HG02943 (cell line): ENCODE data around the gene RPS14.
"Not testable (repeated sequence)": the region's sequence is repeated elsewhere in the genome, so short reads cannot be mapped to it uniquely, and the experiment has no call there.

Source experiments
- ATAC-seq: cut with Tn5 transposase; IDR thresholded peaks from one replicate; pipeline ENCODE4 v1.9.1; 2021; ENCODE audit warnings: mild to moderate bottlenecking, low read depth, moderate library complexity; ENCODE audit not compliant: unreplicated experiment

RPS14 gene

DNA sequence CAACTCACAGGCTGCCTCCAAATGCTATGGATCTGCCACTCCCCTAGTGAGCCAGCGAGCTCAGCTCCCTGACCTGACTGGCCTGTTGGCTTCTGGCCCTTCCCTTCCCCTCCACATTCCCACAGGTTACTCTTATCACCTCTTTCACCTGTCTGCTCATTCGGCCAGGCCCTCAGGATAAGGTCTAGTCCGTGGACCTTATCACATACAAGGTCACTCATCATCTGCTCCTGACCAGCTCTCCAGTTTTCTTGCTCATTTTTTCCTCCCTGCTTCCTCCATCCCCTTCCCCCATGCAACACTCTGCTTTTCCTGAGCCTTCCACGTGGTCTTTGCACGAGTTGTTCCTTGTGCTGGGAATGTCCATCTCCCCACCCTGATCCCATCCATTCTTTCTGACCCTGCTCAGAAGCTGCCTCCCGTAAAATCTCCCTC lies 32.5 kb upstream of the RPS14 start:
- ATAC-seq: no peak

DNA sequence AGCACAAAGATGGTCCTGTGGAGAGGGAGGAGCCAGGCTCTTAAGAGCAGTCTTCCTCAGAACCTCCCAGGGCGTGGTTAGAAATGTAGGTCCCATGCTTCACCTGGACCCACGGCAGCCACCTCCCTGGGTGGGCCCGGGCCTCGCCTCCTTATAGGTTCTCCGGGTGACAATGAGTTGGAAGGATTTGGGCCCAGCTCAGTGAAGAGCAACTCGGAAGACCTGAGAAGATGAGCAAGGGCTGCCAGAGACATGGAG lies 32.1 kb upstream of the RPS14 start:
- no peak for ATAC-seq

DNA sequence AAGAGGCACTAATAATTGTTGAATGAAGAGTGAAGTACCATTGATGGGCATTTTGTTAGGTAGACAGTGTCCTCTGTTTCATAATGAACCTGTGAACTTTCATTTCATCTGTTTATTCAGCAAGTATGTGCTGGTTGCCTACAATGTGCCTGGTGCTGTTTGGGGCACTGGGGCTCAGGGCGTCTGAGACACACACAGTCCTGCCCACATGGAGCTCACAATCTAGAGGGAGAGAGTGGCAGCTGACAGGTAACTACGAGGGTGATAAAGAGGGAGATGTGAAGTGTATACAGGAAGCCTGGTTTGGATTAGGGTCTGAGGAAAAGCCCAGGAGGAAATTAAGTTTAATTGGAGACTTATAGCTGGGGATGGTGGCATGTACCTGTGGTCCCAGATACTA lies 29.9 kb upstream of the RPS14 start:
- no peak for ATAC-seq

DNA sequence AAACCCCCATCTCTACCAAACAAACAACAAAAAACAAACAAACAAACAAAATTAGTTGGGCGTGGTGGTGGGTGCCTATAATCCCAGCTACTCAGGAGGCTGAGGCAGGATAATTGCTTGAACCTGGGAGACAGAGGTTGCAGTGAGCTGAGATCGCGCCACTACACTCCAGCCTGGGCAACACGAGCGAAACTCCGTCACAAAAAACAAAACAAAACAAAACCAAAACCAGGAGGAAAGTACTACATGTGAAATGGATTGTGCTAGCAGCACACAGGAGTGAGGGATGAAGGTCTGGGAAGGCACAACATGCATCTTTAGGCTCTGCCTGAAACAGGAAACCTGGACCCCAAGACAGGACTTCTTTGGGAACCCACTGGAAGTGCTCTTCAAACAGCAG lies 27.0 kb upstream of the RPS14 start:
- ATAC-seq: not testable (repeated sequence)

DNA sequence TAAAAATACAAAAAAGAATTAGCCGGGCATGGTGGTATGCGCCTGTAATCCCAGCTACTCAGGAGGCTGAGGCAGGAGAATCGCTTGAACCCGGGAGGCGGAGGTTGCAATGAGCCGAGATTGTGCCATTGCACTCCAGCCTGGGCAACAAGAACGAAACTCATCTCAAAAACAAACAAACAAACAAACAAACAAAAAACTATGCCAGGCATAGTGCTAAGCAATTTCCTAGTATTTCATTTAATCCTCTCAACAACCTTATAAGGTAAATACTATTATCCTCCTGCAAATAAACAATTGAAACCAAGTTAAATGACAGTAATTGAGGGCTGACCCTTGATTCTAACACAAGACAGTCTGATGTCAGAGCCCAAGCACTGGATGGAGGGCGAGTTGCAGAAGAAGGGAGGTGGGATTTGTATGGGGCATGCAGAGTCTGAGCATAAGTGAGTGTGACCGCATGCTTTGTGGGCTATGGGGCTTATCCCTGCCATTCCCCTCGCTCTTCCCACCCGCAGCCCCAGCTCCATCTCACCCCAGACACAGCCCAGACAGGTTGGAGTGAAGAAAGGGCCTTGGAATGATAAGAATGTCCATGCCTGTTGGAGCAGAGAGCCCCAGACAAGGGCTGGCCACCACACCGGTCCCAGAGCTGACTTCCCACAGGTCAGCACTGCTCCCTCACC lies 24.3 kb upstream of the RPS14 start:
- ATAC-seq: no peak

DNA sequence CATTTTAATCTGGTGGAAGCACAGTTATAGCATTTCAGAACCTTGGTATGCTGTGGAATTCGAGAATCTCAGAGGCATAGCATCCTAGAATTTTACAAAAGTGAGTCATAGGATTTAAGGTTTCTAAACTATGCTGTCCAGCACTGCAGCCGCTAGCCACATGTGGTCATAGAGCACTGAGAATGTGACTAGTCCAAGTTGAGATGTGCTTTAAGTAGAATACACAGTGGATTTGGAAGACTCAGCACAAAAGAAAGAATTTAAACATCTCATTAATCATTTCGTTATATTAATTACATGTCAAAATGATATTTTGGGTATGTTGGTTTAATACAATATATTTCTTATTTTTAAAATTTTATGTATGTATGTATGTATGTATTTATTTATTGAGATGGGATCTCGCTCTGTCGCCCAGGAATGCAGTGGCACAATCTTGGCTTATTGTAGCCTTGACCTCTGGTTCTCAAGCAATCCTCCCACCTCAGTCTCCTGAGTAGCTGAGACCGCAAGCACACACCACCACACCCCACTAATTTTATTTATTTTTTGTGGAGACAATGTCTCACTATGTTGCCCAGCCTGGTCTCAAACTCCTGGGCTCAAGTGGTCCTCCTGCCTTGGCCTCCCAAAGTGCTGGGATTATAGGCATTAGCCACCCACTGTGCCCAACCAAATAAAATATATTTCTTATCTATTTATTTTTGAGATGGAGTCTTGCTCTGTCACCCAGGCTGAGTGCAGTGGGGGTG lies 20.4 kb upstream of the RPS14 start:
- no peak for ATAC-seq

DNA sequence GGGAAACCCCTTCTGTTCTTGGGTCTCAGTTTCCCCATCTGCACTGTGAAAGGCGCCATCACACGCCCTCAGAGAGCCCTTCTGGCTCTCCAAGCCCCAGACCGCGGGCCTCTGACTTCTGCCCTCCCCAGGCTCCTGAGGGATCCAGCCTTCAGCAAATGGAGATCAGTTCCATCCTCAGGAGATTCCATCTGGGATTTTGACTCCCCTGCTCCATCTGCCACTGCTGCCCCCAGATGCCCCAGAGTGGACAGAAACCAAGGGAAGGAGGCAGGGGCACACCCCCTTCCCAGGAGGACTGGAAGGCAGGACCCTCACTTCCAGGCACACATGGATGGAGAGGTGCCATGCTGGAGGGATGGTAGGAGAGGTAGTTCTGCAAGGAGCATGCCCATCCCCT lies 18.7 kb upstream of the RPS14 start:
- ATAC-seq: no peak

DNA sequence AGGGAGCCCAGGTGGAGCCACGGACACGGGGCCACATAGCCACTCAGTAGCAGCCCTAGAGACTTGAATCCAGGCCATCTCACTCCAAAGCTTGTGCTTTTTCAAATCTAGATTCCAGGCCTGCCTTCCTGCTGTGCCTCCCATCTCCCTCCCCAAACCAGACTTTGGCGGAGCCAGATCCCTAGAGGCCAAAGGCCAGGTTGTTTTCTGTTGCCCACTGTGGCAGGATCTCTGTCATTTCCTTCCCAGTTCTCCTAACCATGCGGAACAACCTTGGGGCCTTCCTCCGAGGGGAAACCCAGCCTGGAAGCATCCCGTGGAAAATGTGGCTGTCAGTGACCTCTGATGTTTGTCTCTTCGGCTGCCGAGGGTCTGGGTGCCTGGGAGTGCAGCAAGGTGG lies 16.4 kb upstream of the RPS14 start:
- ATAC-seq: no peak

DNA sequence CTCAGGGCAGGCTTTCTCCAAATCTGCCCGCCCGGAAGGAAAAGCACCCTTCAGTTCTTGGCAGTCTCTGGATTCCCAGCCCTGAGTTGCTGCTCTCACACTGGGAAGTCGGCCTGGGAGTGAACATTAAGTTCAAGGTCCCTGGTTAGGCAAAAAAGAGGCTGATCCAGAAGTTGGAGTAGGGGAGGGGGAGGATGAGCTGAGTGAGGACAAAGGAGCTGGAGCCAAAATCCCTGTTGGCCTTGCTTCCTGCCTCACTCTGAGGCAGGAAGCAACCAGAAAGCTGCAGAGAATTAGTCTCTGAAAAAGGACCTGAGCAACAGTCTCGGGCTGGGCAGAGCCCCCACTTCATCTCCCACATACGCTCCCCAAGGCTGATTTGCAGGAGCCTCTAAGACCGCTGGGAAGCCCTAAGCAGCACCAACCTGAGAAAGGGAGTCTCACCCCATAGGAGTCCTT lies 15.0 kb upstream of the RPS14 start:
- no peak for ATAC-seq

DNA sequence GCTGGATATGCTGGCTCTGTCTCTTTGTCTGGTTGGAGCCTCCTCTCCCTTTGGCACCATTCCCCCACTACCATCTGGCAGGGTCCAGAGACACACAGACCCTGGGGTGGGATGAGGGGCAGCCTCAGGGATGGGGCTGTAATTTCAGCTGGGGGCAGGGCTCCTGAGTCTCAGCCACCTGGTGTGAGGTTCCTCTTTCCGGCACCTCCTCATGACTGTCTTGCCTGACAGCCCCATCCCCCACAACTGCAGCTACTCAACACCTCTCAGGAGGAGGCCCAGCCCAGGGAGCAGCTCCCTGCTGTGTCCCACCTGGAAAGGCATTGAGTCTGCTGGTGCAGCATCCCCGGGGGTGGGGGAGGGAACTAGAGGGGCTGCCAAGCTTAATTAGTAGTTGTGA lies 11.7 kb upstream of the RPS14 start:
- peak; percentile 80 for ATAC-seq

DNA sequence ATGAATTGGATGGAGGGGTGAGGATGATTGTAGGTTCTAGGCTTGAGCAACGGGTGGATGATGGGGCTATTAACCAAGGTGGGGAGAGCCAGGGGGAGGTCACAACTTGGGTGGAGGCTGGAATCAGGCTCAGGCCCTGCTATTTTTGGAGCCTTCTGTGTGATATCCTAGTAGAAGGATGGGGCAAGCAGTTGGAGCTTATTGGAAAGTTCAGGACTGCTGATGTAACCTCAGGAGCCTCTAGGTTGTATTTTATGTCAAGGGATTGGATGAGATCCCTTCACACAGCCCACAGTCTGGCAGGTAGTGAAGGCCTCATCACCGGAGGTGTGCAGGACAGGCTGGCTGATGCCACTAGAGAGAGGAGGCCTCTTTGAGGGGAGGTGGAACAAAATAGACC lies 11.2 kb upstream of the RPS14 start:
- ATAC-seq: no peak

DNA sequence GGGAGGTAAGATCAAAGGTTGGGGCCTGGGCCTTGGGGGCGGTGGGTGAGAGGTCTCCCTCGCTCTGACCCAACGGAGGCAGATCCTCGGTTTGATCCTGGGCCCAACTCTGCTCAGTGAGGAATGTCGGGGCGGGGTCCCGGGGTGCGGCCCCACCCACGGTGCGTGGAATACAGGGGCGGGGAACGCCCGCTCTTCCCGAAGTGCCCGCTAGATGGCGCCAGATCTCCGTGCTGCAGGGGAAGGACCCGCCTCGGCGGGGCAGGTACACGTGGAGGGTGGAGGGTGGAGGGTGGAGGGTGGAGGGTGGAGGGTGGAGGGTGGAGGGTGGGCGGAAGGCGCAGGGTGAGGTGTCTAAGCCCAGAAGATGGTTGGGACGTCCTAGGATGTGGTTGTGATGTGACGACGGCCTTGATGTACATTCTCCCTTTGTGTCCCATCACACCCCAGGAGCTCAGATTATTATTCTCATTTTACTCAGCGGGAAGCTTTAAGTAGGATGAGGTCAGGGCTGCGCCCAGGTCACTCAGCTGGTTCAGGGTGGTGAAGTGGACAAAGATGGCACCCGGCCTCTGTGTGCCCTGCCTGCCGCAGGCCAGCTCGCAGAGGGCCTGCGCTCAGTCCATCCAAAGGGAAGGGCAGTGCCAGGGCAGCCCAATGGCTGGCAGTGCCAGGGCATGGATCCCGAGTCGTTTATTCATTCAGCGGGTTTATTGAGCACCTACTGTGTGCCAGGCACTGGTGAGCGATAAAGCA lies 9.4 kb upstream of the RPS14 start:
- peak; percentile 62 for ATAC-seq

DNA sequence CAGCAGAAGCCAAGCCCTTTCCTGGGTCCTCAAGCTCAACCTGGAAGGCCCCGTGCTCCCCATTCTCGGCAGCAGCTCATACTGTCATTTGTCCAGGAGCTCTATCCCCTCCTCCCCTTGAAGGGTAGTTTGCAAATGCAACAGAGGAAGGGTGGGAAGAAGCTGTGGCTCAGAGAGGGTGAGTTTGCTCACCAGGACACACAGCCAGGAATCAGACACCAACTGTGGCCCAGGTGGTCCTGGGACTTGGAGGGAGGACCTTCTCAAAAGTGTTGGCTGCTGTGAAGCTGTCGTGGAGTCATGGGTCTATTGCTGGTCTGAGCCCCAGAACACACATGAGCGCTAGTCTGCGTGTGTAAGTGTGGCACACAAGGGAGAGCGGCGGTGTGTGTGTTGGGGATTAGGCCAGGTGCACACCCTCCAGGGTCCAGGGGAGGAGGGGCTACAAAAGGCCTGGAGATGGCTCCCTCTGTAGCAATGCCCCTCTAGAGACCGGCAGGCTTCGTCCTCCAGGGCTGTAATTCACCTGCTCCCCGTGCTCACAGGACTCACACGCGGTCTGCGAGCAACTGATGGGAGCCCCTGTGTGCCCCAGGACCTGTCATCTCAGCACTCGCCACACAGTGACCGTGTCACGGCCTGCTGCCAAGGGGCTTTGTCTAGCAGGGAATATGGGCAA lies 8.2 kb upstream of the RPS14 start:
- ATAC-seq: no peak

DNA sequence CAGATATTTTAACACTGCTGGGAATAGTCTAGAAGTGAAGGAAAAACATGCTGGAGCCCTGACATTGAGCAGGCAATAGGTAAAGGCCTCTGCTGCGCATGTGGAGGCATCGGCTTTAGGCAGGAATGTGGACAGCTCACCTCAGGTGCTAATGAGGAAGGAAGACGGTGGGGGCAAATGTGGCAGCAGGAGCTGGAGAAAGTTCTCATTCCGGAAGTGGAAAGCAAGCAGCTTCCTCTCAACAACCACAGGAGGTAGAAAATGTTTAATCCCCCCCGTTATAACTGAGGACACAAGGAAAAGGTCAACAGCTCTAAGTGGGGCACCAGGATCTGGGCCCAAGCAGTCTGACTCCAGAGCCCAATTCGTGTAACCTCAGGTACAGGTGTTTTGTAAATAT lies 7.6 kb upstream of the RPS14 start:
- ATAC-seq: no peak

DNA sequence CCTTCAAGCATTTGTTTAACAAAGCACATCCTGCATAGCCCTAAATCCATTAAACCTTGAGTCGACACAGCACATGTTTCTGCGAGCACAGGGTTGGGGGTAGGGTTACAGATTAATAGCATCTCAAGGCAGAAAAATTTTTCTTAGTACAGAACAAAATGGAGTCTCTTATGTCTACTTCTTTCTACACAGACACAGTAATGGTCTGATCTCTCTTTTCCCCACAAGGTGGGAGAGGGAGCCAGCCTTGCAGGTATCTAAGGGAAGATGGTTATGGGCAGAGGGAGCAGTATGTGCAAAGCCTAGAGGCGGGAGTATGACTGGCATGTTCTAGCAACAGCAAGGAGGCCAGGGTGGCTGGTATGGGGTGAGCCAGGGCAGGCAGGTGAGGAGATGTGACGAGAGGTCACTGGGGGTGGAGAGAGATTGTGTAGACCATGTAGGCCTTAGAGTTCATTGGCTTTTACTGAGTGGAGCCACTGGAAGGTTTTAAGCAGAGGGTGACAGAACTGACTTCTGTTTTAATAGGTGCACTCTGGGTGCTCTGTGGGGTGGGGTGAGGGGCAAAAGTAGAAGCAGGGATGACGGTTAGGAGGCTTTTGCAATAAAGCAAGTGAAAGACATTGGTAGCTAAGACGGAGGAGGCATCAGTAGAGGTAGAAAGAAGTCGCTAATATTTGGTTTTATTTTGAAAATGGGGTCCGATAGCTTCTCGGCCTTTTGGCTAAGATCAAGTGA lies 5.1 kb upstream of the RPS14 start:
- no peak for ATAC-seq

DNA sequence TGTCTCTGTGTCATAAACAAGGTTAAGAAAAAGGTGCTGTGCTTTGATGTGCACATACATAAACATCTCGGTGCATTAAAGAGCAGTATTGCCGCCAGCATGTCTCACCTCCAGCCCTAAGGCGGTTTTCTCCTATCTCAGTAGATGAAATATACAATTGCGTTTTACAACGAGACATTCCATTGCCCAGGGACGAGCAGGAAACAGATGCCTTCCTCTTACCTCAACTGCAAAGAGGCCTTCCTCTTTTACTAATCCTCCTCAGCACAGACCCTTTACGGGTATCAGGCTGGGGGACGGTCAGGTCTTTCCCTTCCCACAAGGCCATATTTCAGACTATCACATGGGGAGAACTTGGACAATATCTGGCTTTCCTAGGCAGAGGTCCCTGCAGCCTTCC lies 4.5 kb upstream of the RPS14 start:
- not testable (repeated sequence) for ATAC-seq

DNA sequence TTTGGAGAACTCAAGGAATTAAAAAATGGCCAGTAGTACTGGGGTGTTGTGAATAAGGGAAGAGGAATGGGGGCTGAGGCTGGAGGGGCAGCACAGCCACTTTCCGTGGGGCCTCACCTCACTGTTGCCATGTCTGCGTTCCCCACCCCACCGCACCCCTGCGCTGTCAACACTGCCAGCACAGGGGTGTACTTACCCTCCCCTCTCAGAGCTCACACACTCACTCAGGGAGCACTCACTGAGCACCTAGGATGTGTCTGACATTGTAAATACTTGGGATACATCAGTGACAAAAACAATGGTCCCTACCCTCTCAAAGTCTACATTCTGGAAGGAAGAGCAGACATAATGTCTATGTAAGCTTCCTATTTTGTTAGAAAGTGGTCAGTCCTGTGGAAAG lies 3.4 kb upstream of the RPS14 start:
- ATAC-seq: no peak

DNA sequence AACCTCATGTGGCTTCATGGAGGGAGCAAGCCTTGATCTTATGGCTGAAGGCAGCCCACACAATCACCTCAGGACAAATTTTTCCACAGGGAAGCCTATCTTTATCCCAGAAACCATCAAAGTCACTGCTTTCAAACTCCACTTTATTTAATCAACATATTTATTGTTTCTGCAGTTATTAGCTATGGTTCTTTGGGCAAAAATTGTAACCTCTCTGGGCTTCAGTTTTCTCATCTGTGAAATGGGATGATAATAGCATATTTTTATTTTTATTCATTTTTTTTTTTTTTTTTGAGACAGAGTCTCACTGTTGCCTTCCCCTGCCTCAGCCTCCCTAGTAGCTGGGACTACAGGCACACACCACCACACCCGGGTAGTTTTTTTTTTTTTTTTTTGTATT lies 2.1 kb upstream of the RPS14 start:
- no peak for ATAC-seq

DNA sequence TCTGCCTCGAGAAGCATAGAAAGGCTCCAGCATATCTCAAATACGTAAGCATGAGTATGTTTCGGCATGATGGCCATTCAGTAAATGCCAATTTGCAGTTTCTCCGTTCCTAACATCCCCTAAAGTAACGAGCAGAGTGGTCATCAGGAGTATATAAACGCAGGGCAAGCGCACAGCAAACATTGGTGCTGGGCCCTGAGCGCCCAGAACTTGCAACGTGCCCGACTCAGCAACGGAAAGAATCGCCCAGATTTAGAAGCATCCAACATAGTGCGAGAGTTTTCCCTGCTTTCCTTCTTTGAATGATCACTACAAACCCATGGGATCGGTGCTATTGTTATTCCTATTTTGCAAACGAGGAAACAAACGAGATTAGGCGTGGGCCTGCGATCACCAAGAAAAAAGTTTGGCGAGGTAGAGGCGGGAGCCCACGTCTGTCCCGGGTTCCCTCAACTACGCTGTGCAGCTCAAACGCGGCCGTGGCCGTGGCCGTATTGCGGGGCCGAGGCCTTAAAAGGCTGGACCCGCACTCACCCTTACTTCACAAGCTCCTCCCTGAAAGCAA lies 505 bp downstream of the RPS14 start:
- ATAC-seq: peak; percentile 38

DNA sequence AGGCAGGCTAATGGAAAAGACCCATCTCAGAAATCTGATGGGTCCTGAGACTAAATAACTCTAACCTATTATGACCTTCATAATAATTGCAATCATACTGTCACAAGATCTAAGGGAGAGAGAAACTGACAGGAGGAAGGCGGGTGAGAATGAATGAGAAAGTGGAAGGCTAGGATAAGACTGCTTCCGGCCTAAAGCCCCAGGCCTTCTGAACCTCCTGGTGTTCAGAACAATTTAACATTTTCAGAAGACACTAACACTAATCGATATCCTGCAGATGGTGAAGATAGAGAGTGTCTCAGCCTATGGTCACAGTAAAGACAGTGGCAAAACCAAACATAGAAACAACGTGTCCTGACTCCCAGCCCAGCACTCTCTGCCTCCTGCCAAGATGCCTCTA lies 1.2 kb downstream of the RPS14 start:
- no peak for ATAC-seq
